NCI-H187 (cell line): Measurements from ENCODE around the gene RABL6.
A peak's percentile ranks its signal among the peaks of the same experiment; 100 is the strongest.
"Not testable (repeated sequence)": the region's sequence is repeated elsewhere in the genome, so short reads cannot be mapped to it uniquely, and the experiment has no call there.

Experiments used
- DNase-seq, 2 experiments: peaks; one replicate each; lab custom pipeline; 2025; lab: John Stamatoyannopoulos, UW

Gene RABL6

GRCh38 chr9:136807281-136808074 lies at the start of gene RABL6:
RABL6 (plus strand) TSS chr9:136807948; CDS start chr9:136808197, 249 bp downstream.
- DNase-seq, result peak; percentile 9 to 39

- no peak for DNase-seq
These were observed 48.7 kb upstream of the RABL6 start for GRCh38 chr9:136759001-136759400.

- DNase-seq, result no peak
These were observed 48.1 kb upstream of the RABL6 start for GRCh38 chr9:136759436-136760325.

GRCh38 chr9:136760424-136760823 lies 47.3 kb upstream of the RABL6 start:
- no peak for DNase-seq

GRCh38 chr9:136760834-136761544 lies 46.8 kb upstream of the RABL6 start:
- not testable (repeated sequence) for DNase-seq

GRCh38 chr9:136761545-136761981 lies 46.2 kb upstream of the RABL6 start:
- DNase-seq, result no peak

- DNase-seq, result no peak
These were observed 45.5 kb upstream of the RABL6 start for GRCh38 chr9:136762221-136762691.

- DNase-seq, result peak in 1 of 2 experiments; percentile 20
These were observed 44.7 kb upstream of the RABL6 start for GRCh38 chr9:136762915-136763648.

GRCh38 chr9:136763649-136764035 lies 44.1 kb upstream of the RABL6 start:
- no peak for DNase-seq

- no peak for DNase-seq
These were observed 43.4 kb upstream of the RABL6 start, which contains the start of gene LCN15 for GRCh38 chr9:136764301-136764891. LCN15 (minus strand) TSS chr9:136764518; CDS start chr9:136764488, 30 bp downstream.

- DNase-seq, result no peak
These were observed 42.7 kb upstream of the RABL6 start for GRCh38 chr9:136765041-136765440.

- DNase-seq, result not testable (repeated sequence)
These were observed 41.9 kb upstream of the RABL6 start for GRCh38 chr9:136765745-136766409.

- not testable (repeated sequence) for DNase-seq
These were observed 41.2 kb upstream of the RABL6 start for GRCh38 chr9:136766410-136767120.

- no peak for DNase-seq
These were observed 38.0 kb upstream of the RABL6 start for GRCh38 chr9:136769710-136770191.

GRCh38 chr9:136771907-136772415 lies 35.8 kb upstream of the RABL6 start:
- DNase-seq, result no peak

- no peak for DNase-seq
These were observed 34.2 kb upstream of the RABL6 start for GRCh38 chr9:136773386-136774044.

- no peak for DNase-seq
These were observed 33.2 kb upstream of the RABL6 start for GRCh38 chr9:136774416-136775045.

- no peak for DNase-seq
These were observed 32.6 kb upstream of the RABL6 start for GRCh38 chr9:136775191-136775590.
